Trophoblast cell (in vitro differentiated cells and primary cell): Measurements from ENCODE around the gene HS6ST3.

Source experiments
- DNase-seq, 2 donors: peaks; one replicate each; pipeline ENCODE4 v3.0.0-alpha.2; 2016
- H2AFZ ChIP-seq: 2 replicates; pipeline ENCODE4 v1.6.1; 2013; ENCODE audit warnings: low read length, moderate library complexity, mild to moderate bottlenecking; ENCODE audit not compliant: insufficient read depth, poor library complexity
- H2AK5ac ChIP-seq: 2 replicates; pipeline ENCODE4 v1.6.1; 2013; ENCODE audit warnings: mild to moderate bottlenecking, low read length
- H2BK120ac ChIP-seq: 2 replicates; pipeline ENCODE4 v1.6.1; 2013; ENCODE audit warnings: low read length, mild to moderate bottlenecking, moderate library complexity; ENCODE audit not compliant: insufficient read depth, poor library complexity
- H2BK12ac ChIP-seq: 2 replicates; pipeline ENCODE4 v1.6.1; 2013; ENCODE audit warnings: mild to moderate bottlenecking, low read length, moderate library complexity
- H2BK5ac ChIP-seq: 2 replicates; pipeline ENCODE4 v1.6.1; 2013; ENCODE audit warnings: low read length, low read depth, moderate library complexity, mild to moderate bottlenecking; ENCODE audit not compliant: poor library complexity
- H3K14ac ChIP-seq: 2 replicates; pipeline ENCODE4 v1.6.1; 2013; ENCODE audit warnings: mild to moderate bottlenecking, low read length
- H3K18ac ChIP-seq: 2 replicates; pipeline ENCODE4 v1.6.1; 2013; ENCODE audit warnings: mild to moderate bottlenecking, low read length
- H3K23ac ChIP-seq: 2 replicates; pipeline ENCODE4 v1.6.1; 2013; ENCODE audit warnings: low read length
- H3K27ac ChIP-seq: 2 replicates; pipeline ENCODE4 v1.5.1; 2013; ENCODE audit warnings: low read depth, mild to moderate bottlenecking, inconsistent platforms, low read length, moderate library complexity
- H3K27me3 ChIP-seq: 2 replicates; pipeline ENCODE4 v1.6.1; 2013; ENCODE audit warnings: inconsistent platforms, mild to moderate bottlenecking, low read length, moderate library complexity; ENCODE audit not compliant: insufficient read depth
- H3K36me3 ChIP-seq, 2 experiments: 1 replicate in 1 of 2; 2 replicates in 1 of 2; pipeline ENCODE4 v1.6.1; 2013; ENCODE audit warnings: low read length in 2 of 2, mild to moderate bottlenecking in 2 of 2, moderate library complexity in 1 of 2; ENCODE audit not compliant: insufficient read depth in 2 of 2, control insufficient read depth in 1 of 2
- H3K4ac ChIP-seq: 2 replicates; pipeline ENCODE4 v1.6.1; 2013; ENCODE audit warnings: low read depth, mild to moderate bottlenecking, low read length, moderate library complexity
- H3K4me1 ChIP-seq, 2 experiments: 1 replicate in 1 of 2; 2 replicates in 1 of 2; pipeline ENCODE4 v1.6.1; 2013; ENCODE audit warnings: low read length in 2 of 2, mild to moderate bottlenecking in 2 of 2, moderate library complexity in 1 of 2; ENCODE audit not compliant: insufficient read depth in 2 of 2, control insufficient read depth in 1 of 2
- H3K4me2 ChIP-seq: 2 replicates; pipeline ENCODE4 v1.6.1; 2013; ENCODE audit warnings: inconsistent platforms, mild to moderate bottlenecking, low read length, moderate library complexity
- H3K4me3 ChIP-seq: 2 replicates; pipeline ENCODE4 v1.5.1; 2013; ENCODE audit warnings: mild to moderate bottlenecking, low read depth, low read length, inconsistent platforms
- H3K79me1 ChIP-seq: one replicate; pipeline ENCODE4 v1.6.1; 2013; ENCODE audit warnings: low read length
- H3K79me2 ChIP-seq: 2 replicates; pipeline ENCODE4 v1.6.1; 2013; ENCODE audit warnings: low read length, mild to moderate bottlenecking; ENCODE audit not compliant: control insufficient read depth, insufficient read depth, poor library complexity
- H3K9ac ChIP-seq: 2 replicates; pipeline ENCODE4 v1.6.1; 2013; ENCODE audit warnings: mild to moderate bottlenecking, low read length
- H3K9me3 ChIP-seq: 2 replicates; pipeline ENCODE4 v1.6.1; 2013; ENCODE audit warnings: low read depth, mild to moderate bottlenecking, control low read depth, inconsistent platforms, low read length; ENCODE audit not compliant: insufficient read depth
- H4K12ac ChIP-seq: 2 replicates; pipeline ENCODE4 v1.6.1; 2013; ENCODE audit warnings: low read depth, mild to moderate bottlenecking, low read length, moderate library complexity
- H4K8ac ChIP-seq: 2 replicates; pipeline ENCODE4 v1.6.1; 2013; ENCODE audit warnings: low read depth, mild to moderate bottlenecking, low read length, moderate library complexity
- H4K91ac ChIP-seq: one replicate; pipeline ENCODE4 v1.6.1; 2013; ENCODE audit warnings: low read depth, mild to moderate bottlenecking, low read length, moderate library complexity
- WGBS: extraction: QIAGEN DNeasy Blood & Tissue Kit; methylation state at CpG from one replicate; pipeline ENCODE4 v1.1.7; 2013; ENCODE audit warnings: missing lambda C conversion rate; ENCODE audit not compliant: insufficient read length, insufficient coverage; ENCODE audit errors: extremely low coverage; 5-methylcytosine and 5-hydroxymethylcytosine counted together

The HS6ST3 gene

DNA sequence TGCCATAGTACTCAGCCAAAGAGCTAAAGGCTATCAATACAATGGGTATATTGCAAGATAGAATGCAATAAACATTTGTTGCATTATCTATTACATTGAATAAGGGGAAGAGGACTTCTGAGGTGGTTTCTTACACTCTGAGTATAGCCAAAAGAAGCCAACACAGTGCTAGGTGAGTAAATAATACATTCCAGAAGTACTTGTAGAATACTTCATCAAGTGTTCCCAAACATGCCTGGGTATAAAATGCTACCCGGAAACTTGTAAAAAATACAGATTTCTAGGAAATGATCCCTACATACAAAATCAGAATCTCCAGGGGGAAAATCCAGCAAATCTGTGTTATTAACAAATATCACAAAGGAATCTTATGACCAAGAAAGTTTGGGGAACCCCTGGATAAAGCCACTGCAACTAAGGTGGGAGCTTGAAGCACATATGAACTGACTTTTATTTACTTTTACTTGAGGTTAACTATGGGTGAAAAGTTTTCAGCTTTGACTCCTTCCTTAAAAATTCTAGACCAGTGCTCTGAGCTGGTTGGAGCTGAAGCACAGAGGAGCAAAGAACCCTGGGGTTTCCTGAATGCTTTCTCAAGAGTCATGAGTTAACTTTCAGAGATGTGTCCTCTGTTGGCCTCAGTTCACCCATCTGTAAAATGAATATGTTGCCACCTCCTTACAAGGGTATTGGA, 768.4 kb downstream of the HS6ST3 start:
- Histone ChIP-seq H4K91ac (no peak overlapping the region), H3K27ac (no peak overlapping the region), H3K27me3 (no peaks in the 10 kb centered on the region), H2BK120ac (no peak overlapping the region), H2BK12ac (no peak overlapping the region), H3K23ac (no peak overlapping the region), H3K79me1 (no peaks in the 10 kb centered on the region), H3K9me3 (peaks cover 2% of the 10 kb centered on the region), H2BK5ac (no peak overlapping the region), H3K4me2 (no peak overlapping the region), H3K4me3 (no peak overlapping the region), H4K8ac (no peak overlapping the region), H3K14ac (no peak overlapping the region), H2AFZ (no peak overlapping the region), H2AK5ac (no peak overlapping the region), H3K4ac (no peak overlapping the region), H4K12ac (no peak overlapping the region), H3K4me1 (no peaks in the 10 kb centered on the region), H3K18ac (no peak overlapping the region), H3K36me3 (no peaks in the 10 kb centered on the region), H3K79me2 (no peaks in the 10 kb centered on the region), H3K9ac (no peak overlapping the region)
- WGBS, result no CpG with 5 or more reads among the region's 1 CpG
- DNase-seq, result no peak

DNA sequence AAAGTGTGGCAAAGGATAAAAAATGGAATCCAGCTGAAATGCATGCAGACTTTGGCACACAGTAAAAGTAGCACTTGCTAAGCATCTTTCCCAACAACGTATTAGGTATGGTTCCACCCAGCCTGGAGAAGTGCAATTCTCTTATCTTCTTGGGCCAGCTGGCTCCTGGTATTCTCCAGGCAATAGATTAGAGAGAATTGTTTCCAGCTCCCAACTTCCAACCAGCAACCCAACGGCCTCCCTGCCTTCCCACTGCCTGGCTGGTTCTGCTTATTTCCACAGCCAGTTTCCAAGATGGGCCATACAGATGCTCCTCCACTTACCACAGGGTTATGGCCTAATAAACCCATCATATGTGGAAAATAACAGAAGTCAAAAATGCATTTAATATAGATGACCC, 771.0 kb downstream of the HS6ST3 start:
- Histone ChIP-seq H4K12ac (no peak overlapping the region), H3K27me3 (no peaks in the 10 kb centered on the region), H3K36me3 (no peaks in the 10 kb centered on the region), H4K8ac (no peak overlapping the region), H2BK120ac (no peak overlapping the region), H4K91ac (no peak overlapping the region), H3K14ac (no peak overlapping the region), H3K4me1 (no peaks in the 10 kb centered on the region), H2BK5ac (no peak overlapping the region), H3K4ac (no peak overlapping the region), H3K9me3 (no peaks in the 10 kb centered on the region), H3K27ac (no peak overlapping the region), H3K79me1 (no peaks in the 10 kb centered on the region), H3K4me2 (no peak overlapping the region), H2BK12ac (no peak overlapping the region), H3K79me2 (no peaks in the 10 kb centered on the region), H3K23ac (no peak overlapping the region), H3K9ac (no peak overlapping the region), H3K18ac (no peak overlapping the region), H2AFZ (no peak overlapping the region), H3K4me3 (no peak overlapping the region), H2AK5ac (no peak overlapping the region)
- no peak for DNase-seq
- WGBS, result no CpG with 5 or more reads among the region's 2 CpGs

DNA sequence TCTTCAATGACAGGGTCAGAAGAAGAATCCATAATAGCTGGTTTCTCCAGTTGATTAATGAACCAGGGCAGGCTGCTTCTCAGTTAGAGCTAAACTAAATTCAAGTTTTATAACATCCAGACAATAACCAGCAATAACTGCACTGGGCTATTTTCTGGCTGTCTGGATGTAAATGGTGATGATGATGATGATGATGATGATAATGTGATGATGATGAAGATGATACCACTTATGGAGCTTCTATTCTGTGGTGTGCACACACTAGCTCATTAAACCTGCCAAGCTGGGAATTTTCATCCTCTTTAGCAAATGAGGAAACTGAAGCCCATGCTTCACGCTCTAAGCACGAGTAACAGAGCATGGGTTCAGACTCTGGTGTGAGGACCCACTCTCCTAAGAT, 772.2 kb downstream of the HS6ST3 start:
- Histone ChIP-seq H3K9ac (no peak overlapping the region), H3K14ac (no peak overlapping the region), H2AFZ (no peak overlapping the region), H3K79me2 (no peaks in the 10 kb centered on the region), H3K36me3 (no peaks in the 10 kb centered on the region), H3K27ac (no peak overlapping the region), H3K27me3 (no peaks in the 10 kb centered on the region), H4K8ac (no peak overlapping the region), H4K12ac (no peak overlapping the region), H3K23ac (no peak overlapping the region), H3K18ac (no peak overlapping the region), H3K4me3 (no peak overlapping the region), H3K4me1 (no peaks in the 10 kb centered on the region), H3K79me1 (no peaks in the 10 kb centered on the region), H4K91ac (no peak overlapping the region), H2AK5ac (no peak overlapping the region), H2BK5ac (no peak overlapping the region), H2BK120ac (no peak overlapping the region), H3K4ac (no peak overlapping the region), H3K9me3 (no peaks in the 10 kb centered on the region), H2BK12ac (no peak overlapping the region), H3K4me2 (no peak overlapping the region)
- no peak for DNase-seq
- WGBS, result no CpG with 5 or more reads among the region's 2 CpGs

DNA sequence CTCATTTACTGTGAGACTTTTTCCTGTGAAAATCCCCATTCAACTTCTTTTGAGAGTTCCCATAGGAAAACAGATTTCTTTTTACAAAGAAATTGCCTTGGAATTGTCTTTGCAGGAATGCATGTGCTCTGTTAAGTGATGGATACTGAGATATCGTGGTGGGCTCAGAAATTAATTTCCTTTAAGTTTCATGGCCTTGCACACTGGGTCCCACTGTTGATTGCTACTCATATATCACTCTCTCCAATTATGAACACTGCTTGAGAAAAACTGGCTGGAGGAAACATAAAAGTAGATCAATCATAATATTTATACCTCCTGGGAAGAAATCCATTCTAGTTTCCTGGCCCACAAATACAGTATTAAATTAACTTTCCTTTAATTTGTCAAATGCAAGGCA, 773.1 kb downstream of the HS6ST3 start:
- Histone ChIP-seq H2AFZ (no peak overlapping the region), H3K18ac (no peak overlapping the region), H4K8ac (no peak overlapping the region), H3K79me1 (no peaks in the 10 kb centered on the region), H2AK5ac (no peak overlapping the region), H3K4me2 (no peak overlapping the region), H3K4me1 (no peaks in the 10 kb centered on the region), H3K79me2 (no peaks in the 10 kb centered on the region), H3K36me3 (no peaks in the 10 kb centered on the region), H3K27ac (no peak overlapping the region), H3K9me3 (no peaks in the 10 kb centered on the region), H3K23ac (no peak overlapping the region), H3K27me3 (no peaks in the 10 kb centered on the region), H3K14ac (no peak overlapping the region), H3K9ac (no peak overlapping the region), H4K91ac (no peak overlapping the region), H3K4me3 (no peak overlapping the region), H2BK5ac (no peak overlapping the region), H3K4ac (no peak overlapping the region), H2BK12ac (no peak overlapping the region), H4K12ac (no peak overlapping the region), H2BK120ac (no peak overlapping the region)
- WGBS, result no CpG with 5 or more reads among the region's 1 CpG
- no peak for DNase-seq
